ENCODE measurements around the gene MAPK12. TPM values are rescaled to one million over a fixed set of nuclear protein-coding genes. Genes with fewer than 3 reads are reported as not detected.
"Not testable (repeated sequence)": the region's sequence is repeated elsewhere in the genome, so short reads cannot be mapped to it uniquely, and the experiment has no call there.

Gene MAPK12
- total RNA-seq, 2 donors from 2014 or later = 1.6 to 9.0 TPM

DNA sequence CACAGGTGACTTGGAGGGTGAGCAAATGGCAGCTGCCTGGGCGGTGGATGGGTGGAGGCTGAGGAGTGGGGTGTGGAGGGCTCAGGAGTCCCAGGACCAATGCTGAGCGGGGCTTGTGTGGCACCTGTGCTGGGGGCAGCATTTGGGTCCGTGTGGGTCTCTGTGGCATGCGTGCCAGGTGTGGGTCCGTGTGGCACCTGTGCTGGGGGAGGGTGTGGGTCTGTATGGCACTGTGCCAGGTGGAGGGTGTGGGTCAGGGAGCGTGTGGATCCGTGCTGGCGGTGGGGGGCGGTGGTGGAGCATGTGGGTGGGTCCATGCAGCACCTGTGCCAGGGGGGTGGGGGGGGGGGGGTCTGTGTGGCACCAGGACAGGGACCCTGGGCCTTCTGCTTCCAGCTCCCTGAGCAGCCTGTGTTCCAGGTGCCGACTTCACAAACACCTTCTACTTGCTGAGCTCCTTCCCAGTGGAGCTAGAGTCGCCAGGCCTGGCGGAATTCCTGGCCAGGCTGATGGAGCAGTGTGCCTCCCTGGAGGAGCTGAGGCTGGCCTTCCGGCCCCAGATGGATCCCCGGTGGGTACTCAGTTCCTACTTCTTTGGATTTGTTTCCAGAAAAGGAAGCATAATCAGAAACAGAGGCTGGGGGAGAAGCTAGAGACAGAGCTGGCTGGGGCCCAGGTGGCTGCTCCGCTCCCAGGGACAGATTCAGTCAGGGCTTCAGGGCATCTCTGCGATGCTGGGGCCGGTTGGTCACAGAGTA is 46.0 kb downstream of the MAPK12 start:
- ATAC-seq = no peak
- H3K27ac Mint-ChIP-seq = no peak overlapping the region
- peaks cover 5 to 18% of the 10 kb centered on the region in 2 donors for H3K4me1 Mint-ChIP-seq (ENCODE audit: low read depth in 2 of 2)
- no peaks in the 10 kb centered on the region for H3K27me3 Mint-ChIP-seq
- H3K4me3 Mint-ChIP-seq = no peak overlapping the region
- no peak for DNase-seq (ENCODE audit: low spot score)
- H3K9me3 Mint-ChIP-seq = no peaks in the 10 kb centered on the region
- peaks cover 13% of the 10 kb centered on the region for H3K36me3 Mint-ChIP-seq

DNA sequence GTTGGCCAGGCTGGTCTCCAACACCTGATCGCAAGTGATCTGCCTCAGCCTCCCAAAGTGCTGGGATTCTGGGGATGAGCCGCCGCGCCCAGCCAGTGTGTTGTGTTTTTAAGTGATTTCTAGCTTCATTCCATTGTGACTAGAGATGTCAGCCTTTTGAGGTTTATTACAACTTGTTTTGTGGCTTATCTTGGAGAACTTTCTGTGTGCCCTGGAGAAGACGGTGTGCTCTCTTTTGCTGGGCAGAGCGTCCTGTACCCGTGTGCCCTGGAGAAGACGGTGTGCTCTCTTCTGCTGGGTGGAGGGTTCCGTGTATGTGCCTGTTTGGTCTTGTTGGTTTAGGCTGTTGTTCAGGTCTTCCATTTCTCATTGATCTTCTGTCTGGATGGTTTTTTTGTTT is 48.2 kb downstream of the MAPK12 start:
- no peaks in the 10 kb centered on the region for H3K27me3 Mint-ChIP-seq
- peaks cover 13% of the 10 kb centered on the region for H3K36me3 Mint-ChIP-seq
- DNase-seq (ENCODE audit: low spot score) = no peak
- no peak overlapping the region for H3K4me3 Mint-ChIP-seq
- no peak for ATAC-seq
- H3K9me3 Mint-ChIP-seq = no peaks in the 10 kb centered on the region
- H3K4me1 Mint-ChIP-seq (ENCODE audit: low read depth in 2 of 2) = peaks cover 10 to 23% of the 10 kb centered on the region in 2 donors
- H3K27ac Mint-ChIP-seq = no peak overlapping the region

GRCh38 chr22:50211147-50211546 is 50.3 kb downstream of the MAPK12 start:
- Mint-ChIP-seq H3K27ac (no peak overlapping the region), H3K4me1 (ENCODE audit: low read depth in 2 of 2) (peaks cover 10 to 23% of the 10 kb centered on the region in 2 donors), H3K4me3 (no peak overlapping the region), H3K9me3 (no peaks in the 10 kb centered on the region), H3K27me3 (no peaks in the 10 kb centered on the region), H3K36me3 (peaks cover 13% of the 10 kb centered on the region)
- no peak for ATAC-seq
- no peak for DNase-seq (ENCODE audit: low spot score)

DNA sequence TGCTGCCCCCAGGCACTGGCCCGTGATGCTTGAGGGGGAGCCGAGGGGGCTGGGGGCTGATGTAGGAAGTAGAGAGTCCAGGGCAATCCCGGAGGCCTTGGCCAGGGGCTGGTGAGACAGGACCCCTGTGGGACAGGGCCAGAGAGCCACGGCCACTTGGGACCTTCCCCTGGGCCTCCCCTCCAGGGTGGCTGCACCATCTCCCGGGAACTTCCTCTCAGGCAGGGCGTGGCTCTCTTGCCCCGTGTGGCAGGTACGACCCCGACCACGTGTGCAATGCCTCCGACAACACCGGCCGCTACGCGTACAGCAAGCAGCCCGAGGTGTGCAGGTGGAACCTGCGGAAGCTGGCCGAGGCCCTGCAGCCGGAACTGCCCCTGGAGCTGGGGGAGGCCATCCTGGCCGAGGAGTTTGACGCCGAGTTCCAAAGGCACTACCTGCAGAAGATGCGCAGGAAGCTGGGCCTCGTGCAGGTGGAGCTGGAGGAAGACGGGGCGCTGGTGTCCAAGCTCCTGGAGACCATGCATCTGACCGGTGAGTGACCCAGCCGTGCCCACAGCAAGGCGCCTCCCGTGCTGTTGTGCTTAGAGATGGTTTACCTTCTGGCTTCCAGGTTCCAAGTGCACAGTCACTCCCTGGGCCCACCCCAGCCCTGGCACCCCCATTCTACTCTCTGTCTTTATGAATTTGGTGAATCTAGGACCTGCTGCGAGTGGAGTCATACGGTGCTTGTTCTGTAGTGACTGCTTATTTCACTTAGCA is 50.9 kb downstream of the MAPK12 start:
- H3K27ac Mint-ChIP-seq = no peak overlapping the region
- H3K4me3 Mint-ChIP-seq = no peak overlapping the region
- no peak for DNase-seq (ENCODE audit: low spot score)
- H3K4me1 Mint-ChIP-seq (ENCODE audit: low read depth in 2 of 2) = peaks cover 10 to 23% of the 10 kb centered on the region in 2 donors
- no peak for ATAC-seq
- no peaks in the 10 kb centered on the region for H3K27me3 Mint-ChIP-seq
- H3K36me3 Mint-ChIP-seq = peaks cover 13% of the 10 kb centered on the region
- no peaks in the 10 kb centered on the region for H3K9me3 Mint-ChIP-seq

GRCh38 chr22:50209893-50210292 is 51.6 kb downstream of the MAPK12 start:
- DNase-seq (ENCODE audit: low spot score) (no peak), ATAC-seq (peak; percentile 57 to 64)
- Mint-ChIP-seq H3K4me3 (no peak overlapping the region), H3K36me3 (peaks cover 10% of the 10 kb centered on the region), H3K27ac (no peak overlapping the region), H3K9me3 (no peaks in the 10 kb centered on the region), H3K4me1 (ENCODE audit: low read depth in 2 of 2) (peaks cover 12 to 24% of the 10 kb centered on the region in 2 donors), H3K27me3 (no peaks in the 10 kb centered on the region)

GRCh38 chr22:50208939-50209892 is 52.3 kb downstream of the MAPK12 start:
- no peak for DNase-seq (ENCODE audit: low spot score)
- H3K36me3 Mint-ChIP-seq = peaks cover 7% of the 10 kb centered on the region
- peak; percentile 21 to 46 for ATAC-seq
- no peak overlapping the region for H3K4me3 Mint-ChIP-seq
- no peaks in the 10 kb centered on the region for H3K9me3 Mint-ChIP-seq
- no peaks in the 10 kb centered on the region for H3K27me3 Mint-ChIP-seq
- no peak overlapping the region for H3K27ac Mint-ChIP-seq
- peaks cover 12 to 25% of the 10 kb centered on the region in 2 donors for H3K4me1 Mint-ChIP-seq (ENCODE audit: low read depth in 2 of 2)

- ATAC-seq = no peak
- Mint-ChIP-seq H3K27me3 (no peaks in the 10 kb centered on the region), H3K4me1 (ENCODE audit: low read depth in 2 of 2) (peaks cover 12 to 25% of the 10 kb centered on the region in 2 donors), H3K27ac (no peak overlapping the region), H3K4me3 (no peak overlapping the region), H3K36me3 (peaks cover 12% of the 10 kb centered on the region), H3K9me3 (no peaks in the 10 kb centered on the region)
- DNase-seq (ENCODE audit: low spot score) = no peak
Observed at GRCh38 chr22:50208430-50208938, 53.0 kb downstream of the MAPK12 start.

DNA sequence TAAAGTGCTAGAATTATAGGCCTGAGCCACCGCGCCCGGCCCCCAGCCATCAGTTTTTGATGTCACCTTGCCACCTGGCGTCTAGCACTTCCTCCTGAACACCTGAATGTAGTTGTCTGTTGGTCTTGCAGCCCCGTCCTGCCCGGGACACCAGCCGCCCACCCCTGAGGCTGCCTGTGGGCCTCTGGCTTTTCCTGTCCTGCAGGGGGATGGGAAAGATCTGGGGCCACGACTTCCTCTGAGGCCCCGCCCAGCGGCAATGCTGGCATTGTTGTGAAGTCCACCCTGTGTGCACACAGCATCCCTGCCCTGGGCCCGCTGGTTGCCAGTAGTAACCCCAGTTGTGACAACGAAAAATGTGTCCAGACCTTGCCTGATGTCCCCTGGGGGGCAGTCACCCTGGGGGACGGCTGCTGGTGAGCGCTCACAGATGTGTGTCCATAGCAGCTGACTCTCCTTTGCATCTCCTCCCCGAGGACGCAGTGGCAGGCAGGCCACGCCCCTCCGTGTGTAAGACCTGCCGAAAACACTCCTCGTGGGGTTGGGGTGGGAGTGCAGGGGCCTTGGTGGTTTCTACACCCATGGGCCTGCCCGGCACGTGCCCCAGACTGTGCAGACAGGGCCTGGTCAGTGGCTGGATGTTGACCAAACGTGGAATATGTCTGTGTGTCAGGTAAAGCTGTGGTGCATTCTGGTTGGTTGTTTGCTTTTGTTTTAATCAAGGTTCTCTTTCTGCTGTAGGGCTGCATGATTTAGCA is 53.9 kb downstream of the MAPK12 start:
- H3K4me3 Mint-ChIP-seq = no peak overlapping the region

GRCh38 chr22:50206599-50206998 is 54.9 kb downstream of the MAPK12 start:
- no peak overlapping the region for H3K27ac Mint-ChIP-seq
- no peak for ATAC-seq
- H3K27me3 Mint-ChIP-seq = no peaks in the 10 kb centered on the region
- peaks cover 10% of the 10 kb centered on the region for H3K36me3 Mint-ChIP-seq
- H3K4me1 Mint-ChIP-seq (ENCODE audit: low read depth in 2 of 2) = peaks cover 18 to 22% of the 10 kb centered on the region in 2 donors
- no peak overlapping the region for H3K4me3 Mint-ChIP-seq
- no peaks in the 10 kb centered on the region for H3K9me3 Mint-ChIP-seq
- DNase-seq (ENCODE audit: low spot score) = no peak

More for the DNA sequence above, 53.9 kb downstream of the MAPK12 start:
- no peaks in the 10 kb centered on the region for H3K9me3 Mint-ChIP-seq
- H3K4me1 Mint-ChIP-seq (ENCODE audit: low read depth in 2 of 2) = peaks cover 12 to 21% of the 10 kb centered on the region in 2 donors
- H3K27ac Mint-ChIP-seq = no peak overlapping the region
- H3K36me3 Mint-ChIP-seq = peaks cover 11% of the 10 kb centered on the region
- H3K27me3 Mint-ChIP-seq = no peaks in the 10 kb centered on the region
- DNase-seq (ENCODE audit: low spot score) (no peak), ATAC-seq (no peak)

GRCh38 chr22:50205781-50206569 is 55.5 kb downstream of the MAPK12 start:
- H3K9me3 Mint-ChIP-seq = no peaks in the 10 kb centered on the region
- H3K4me1 Mint-ChIP-seq (ENCODE audit: low read depth in 2 of 2) = peaks cover 18% of the 10 kb centered on the region in 2 donors
- H3K27ac Mint-ChIP-seq = no peak overlapping the region
- DNase-seq (ENCODE audit: low spot score) (no peak), ATAC-seq (no peak)
- peaks cover 10% of the 10 kb centered on the region for H3K36me3 Mint-ChIP-seq
- H3K4me3 Mint-ChIP-seq = no peak overlapping the region
- H3K27me3 Mint-ChIP-seq = no peaks in the 10 kb centered on the region

- DNase-seq (ENCODE audit: low spot score); H3K27ac Mint-ChIP-seq; H3K4me3 Mint-ChIP-seq; H3K27me3 Mint-ChIP-seq; H3K9me3 Mint-ChIP-seq; H3K36me3 Mint-ChIP-seq; ATAC-seq: not testable (repeated sequence)
- H3K4me1 Mint-ChIP-seq (ENCODE audit: low read depth in 2 of 2) = peaks cover 17% of the 10 kb centered on the region in 2 donors
Observed at GRCh38 chr22:50204998-50205397, 56.5 kb downstream of the MAPK12 start.

DNA sequence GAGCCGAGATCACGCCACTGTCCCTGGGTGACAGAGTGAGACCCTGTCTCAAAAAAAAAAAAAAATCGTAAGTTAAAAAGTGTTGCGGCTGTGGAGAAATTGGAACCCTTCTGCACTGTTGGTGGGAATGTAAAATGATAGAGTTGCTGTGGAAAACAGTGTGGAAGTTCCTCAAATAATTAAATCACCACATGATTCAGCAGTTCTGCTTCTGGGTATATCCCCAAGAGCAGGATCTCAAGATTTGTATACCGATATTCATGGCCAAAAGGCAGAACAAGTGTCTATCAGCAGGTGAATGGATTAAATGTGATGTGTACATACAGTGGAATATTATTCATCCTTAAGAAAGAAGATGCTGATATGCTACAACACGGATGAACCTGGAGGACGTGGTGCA is 56.9 kb downstream of the MAPK12 start:
- no peaks in the 10 kb centered on the region for H3K9me3 Mint-ChIP-seq
- no peak overlapping the region for H3K27ac Mint-ChIP-seq
- no peak overlapping the region for H3K4me3 Mint-ChIP-seq
- H3K27me3 Mint-ChIP-seq = no peaks in the 10 kb centered on the region
- H3K4me1 Mint-ChIP-seq (ENCODE audit: low read depth in 2 of 2) = peaks cover 13% of the 10 kb centered on the region in 2 donors
- DNase-seq (ENCODE audit: low spot score) (no peak), ATAC-seq (no peak)
- peaks cover 10% of the 10 kb centered on the region for H3K36me3 Mint-ChIP-seq

All from natural killer cell treated with Interleukin-12 subunit alpha and Interleukin-12 subunit beta and Interleukin-15 and Interleukin-18, amount 100 ng/mL, for 72 hours (primary cell).